Measurements from ENCODE around the gene GPR12. TPM values are rescaled to one million over a fixed set of nuclear protein-coding genes. Genes with fewer than 3 reads are reported as not detected.

The GPR12 gene
- total and polyA plus RNA-seq, 2 of the 4 experiments (the other 2 are of a cell fraction): not detected

DNA sequence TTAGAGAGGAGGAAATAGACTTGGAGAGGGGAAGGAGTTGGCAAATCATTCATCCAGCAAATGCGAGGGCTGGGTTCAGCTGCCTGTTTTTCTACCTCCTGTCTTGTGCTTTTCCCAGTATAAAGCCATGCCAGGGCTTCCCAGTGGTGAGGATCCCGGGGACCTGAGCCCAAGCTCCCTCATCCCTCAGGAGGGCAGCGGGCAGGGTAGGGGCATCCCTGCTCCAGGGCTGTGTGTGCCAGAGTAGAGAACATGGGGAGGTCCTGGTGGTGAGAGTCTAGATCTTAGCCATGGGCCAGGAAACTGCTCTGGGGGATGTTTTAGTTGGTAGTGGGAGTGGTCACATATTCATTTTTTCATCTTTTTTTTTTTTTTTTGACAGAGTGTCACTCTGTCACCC is 43.6 kb downstream of the GPR12 start:
- no peak overlapping the region for H3K56ac ChIP-seq (ENCODE audit: extremely low read depth, insufficient read depth, low read length)

More for the DNA sequence above, 43.6 kb downstream of the GPR12 start:
- CTCF ChIA-PET: interaction anchor here (0.7 kb wide), 1 partner anchor 235 kb away, joined by 3 read pairs; no protein-coding TSS in a partner anchor
- Histone ChIP-seq H2BK20ac (ENCODE audit: low read depth, low read length) (no peak overlapping the region), H4K8ac (ENCODE audit: low read depth in 2 of 2, low read length in 2 of 2) (no peak overlapping the region), H4K20me1 (ENCODE audit: insufficient read depth, low read length) (no peaks in the 10 kb centered on the region), H3K9me3 (ENCODE audit: control insufficient read depth, insufficient read depth, low read length) (no peaks in the 10 kb centered on the region), H2AK9ac (replicated peaks; ENCODE audit: low read depth, low read length, poor library complexity) (no peak overlapping the region), H3K4me3 (ENCODE audit: insufficient read depth, low read depth, low read length) (no peak overlapping the region), H2BK15ac (ENCODE audit: low read depth, low read length) (no peak overlapping the region), H3K9me1 (ENCODE audit: insufficient read depth, low read length) (no peaks in the 10 kb centered on the region), H3K18ac (ENCODE audit: low read depth, low read length) (no peak overlapping the region), H3K9ac (ENCODE audit: low read depth, low read length) (no peak overlapping the region), H2AK5ac (ENCODE audit: low read depth, low read length) (no peak overlapping the region), H3K23ac (ENCODE audit: low read depth, low read length) (no peak overlapping the region), H3K36me3 (ENCODE audit: control insufficient read depth, insufficient read depth, low read length) (no peaks in the 10 kb centered on the region), H3K14ac (replicated peaks; ENCODE audit: low read depth, low read length) (no peak overlapping the region), H2BK120ac (ENCODE audit: low read depth, low read length) (no peak overlapping the region), H3K4me2 (ENCODE audit: low read depth, low read length) (no peak overlapping the region), H4K5ac (ENCODE audit: low read depth, low read length) (no peak overlapping the region), H3K27me3 (ENCODE audit: control insufficient read depth, insufficient read depth, low read length) (peaks cover 8% of the 10 kb centered on the region), H4K91ac (ENCODE audit: insufficient read depth, low read depth, low read length) (no peak overlapping the region), H3K4me1 (ENCODE audit: control insufficient read depth, insufficient read depth, low read length) (no peaks in the 10 kb centered on the region), H2BK5ac (ENCODE audit: low read depth, low read length, poor library complexity, severe bottlenecking) (no peak overlapping the region), H3K4ac (ENCODE audit: low read depth, low read length) (no peak overlapping the region), H3K27ac (ENCODE audit: insufficient read depth, low read length) (no peak overlapping the region), H3K79me1 (ENCODE audit: low read depth in 1 of 2, low read length in 2 of 2) (no peaks in the 10 kb centered on the region), H2AFZ (replicated peaks; ENCODE audit: low read length, poor library complexity) (peak overlapping the region; percentile 21)
- no peak for DNase-seq
- WGBS, 2 experiments (ENCODE audit: extremely low coverage in 2 of 2, insufficient read length in 1 of 2): 20% methylated on average over 1 of the region's 3 CpGs; no CpG with 5 or more reads in 1 of the 2 experiments
- POLR2A ChIA-PET (ENCODE audit: unreplicated experiment): no interaction called here
- TF ChIP-seq MXI1 (IDR thresholded peaks at IDR 0.05; ENCODE audit: borderline replicate concordance, low read depth, low read length) (no peak), POLR2A (IDR thresholded peaks at IDR 0.05; ENCODE audit: low read depth, low read length) (no peak), CEBPB (IDR thresholded peaks at IDR 0.05; ENCODE audit: low read depth, low read length) (no peak), RFX5 (IDR thresholded peaks at IDR 0.05; ENCODE audit: low read depth, low read length) (no peak), BHLHE40 (IDR thresholded peaks at IDR 0.05; ENCODE audit: low read depth, low read length) (no peak), SMC3 (IDR thresholded peaks at IDR 0.05; ENCODE audit: low read depth, low read length) (no peak), MAZ (IDR thresholded peaks at IDR 0.05; ENCODE audit: borderline replicate concordance, low read depth, low read length) (no peak)
- TF ChIP-seq, protein P1, sequence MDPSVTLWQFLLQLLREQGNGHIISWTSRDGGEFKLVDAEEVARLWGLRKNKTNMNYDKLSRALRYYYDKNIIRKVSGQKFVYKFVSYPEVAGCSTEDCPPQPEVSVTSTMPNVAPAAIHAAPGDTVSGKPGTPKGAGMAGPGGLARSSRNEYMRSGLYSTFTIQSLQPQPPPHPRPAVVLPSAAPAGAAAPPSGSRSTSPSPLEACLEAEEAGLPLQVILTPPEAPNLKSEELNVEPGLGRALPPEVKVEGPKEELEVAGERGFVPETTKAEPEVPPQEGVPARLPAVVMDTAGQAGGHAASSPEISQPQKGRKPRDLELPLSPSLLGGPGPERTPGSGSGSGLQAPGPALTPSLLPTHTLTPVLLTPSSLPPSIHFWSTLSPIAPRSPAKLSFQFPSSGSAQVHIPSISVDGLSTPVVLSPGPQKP (IDR thresholded peaks at IDR 0.05; ENCODE audit: borderline replicate concordance, low read depth, low read length): no peak
- dilution Hi-C loops (cut with HindIII; ENCODE audit: low sequenced_read_pairs, unreplicated experiment) (no loop called here), in situ Hi-C loops (cut with MboI; ENCODE audit: low sequenced_read_pairs) (loop anchor here (10.0 kb wide), 1 partner anchor 198 kb away; no protein-coding TSS in a partner anchor), intact Hi-C loops (cut with micrococcal nuclease) (no loop called here)
- ATAC-seq (ENCODE audit: low read depth): no peak
- BruUV-seq (replicated peaks): no TSS peak

All from IMR-90 (cell line).